Neuron (in vitro differentiated cells): Measurements from ENCODE around the gene NTSR1.

Experiments used
- H2AFZ ChIP-seq: one replicate; pipeline ENCODE4 v1.6.1; 2013; ENCODE audit warnings: low read depth, mild to moderate bottlenecking, inconsistent platforms, low read length, moderate library complexity
- H3K27me3 ChIP-seq: one replicate; pipeline ENCODE4 v1.6.1; 2013; ENCODE audit warnings: low read length; ENCODE audit not compliant: insufficient read depth
- H3K36me3 ChIP-seq: one replicate; pipeline ENCODE4 v1.6.1; 2013; ENCODE audit warnings: low read length; ENCODE audit not compliant: insufficient read depth
- H3K4me1 ChIP-seq: one replicate; pipeline ENCODE4 v1.6.1; 2013; ENCODE audit warnings: low read length; ENCODE audit not compliant: insufficient read depth
- H3K4me3 ChIP-seq: 2 replicates; pipeline ENCODE4 v1.5.1; 2013; ENCODE audit warnings: mild to moderate bottlenecking, low read length, moderate library complexity
- H3K9me3 ChIP-seq: one replicate; pipeline ENCODE4 v1.6.1; 2013; ENCODE audit warnings: low read length

Gene NTSR1

DNA sequence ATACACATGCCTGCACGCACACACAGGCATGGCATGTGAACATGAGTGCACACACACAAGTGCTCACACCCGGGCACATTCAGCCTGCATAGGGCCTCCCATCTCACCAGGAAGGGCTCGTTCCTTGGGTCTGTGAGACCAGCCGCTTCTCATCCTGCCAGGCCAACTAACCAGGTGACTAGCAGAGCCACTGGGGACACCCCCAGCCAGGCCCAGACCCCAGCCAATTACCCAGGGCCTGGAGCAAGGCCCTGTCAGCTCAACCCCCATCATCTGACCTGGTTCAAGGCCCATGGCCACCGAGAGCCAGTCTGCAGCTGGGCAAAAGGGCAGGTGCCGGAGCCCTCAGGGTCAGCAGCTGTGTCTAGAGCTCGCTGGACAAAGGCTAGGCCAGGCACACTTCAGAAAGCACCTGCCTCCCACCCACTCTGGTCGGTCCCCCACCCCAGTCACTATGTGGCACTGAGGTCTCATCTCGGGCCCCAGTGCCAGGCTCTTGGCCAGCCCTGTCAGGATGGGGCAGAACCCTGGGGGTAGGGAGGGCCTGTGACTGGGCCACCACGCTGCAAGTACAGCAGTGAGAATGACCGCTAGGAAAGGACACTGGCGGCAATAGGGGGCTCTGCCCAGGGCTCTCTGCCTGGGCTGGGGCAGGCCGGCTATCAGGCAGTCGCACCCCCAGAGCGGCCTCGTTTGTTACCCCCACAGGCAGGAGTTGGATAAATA lies 60.9 kb downstream of the NTSR1 start:
- Histone ChIP-seq H3K4me1 (peaks cover 56% of the 10 kb centered on the region), H3K27me3 (no peaks in the 10 kb centered on the region), H2AFZ (no peak overlapping the region), H3K4me3 (no peak overlapping the region), H3K9me3 (no peaks in the 10 kb centered on the region), H3K36me3 (no peaks in the 10 kb centered on the region)

DNA sequence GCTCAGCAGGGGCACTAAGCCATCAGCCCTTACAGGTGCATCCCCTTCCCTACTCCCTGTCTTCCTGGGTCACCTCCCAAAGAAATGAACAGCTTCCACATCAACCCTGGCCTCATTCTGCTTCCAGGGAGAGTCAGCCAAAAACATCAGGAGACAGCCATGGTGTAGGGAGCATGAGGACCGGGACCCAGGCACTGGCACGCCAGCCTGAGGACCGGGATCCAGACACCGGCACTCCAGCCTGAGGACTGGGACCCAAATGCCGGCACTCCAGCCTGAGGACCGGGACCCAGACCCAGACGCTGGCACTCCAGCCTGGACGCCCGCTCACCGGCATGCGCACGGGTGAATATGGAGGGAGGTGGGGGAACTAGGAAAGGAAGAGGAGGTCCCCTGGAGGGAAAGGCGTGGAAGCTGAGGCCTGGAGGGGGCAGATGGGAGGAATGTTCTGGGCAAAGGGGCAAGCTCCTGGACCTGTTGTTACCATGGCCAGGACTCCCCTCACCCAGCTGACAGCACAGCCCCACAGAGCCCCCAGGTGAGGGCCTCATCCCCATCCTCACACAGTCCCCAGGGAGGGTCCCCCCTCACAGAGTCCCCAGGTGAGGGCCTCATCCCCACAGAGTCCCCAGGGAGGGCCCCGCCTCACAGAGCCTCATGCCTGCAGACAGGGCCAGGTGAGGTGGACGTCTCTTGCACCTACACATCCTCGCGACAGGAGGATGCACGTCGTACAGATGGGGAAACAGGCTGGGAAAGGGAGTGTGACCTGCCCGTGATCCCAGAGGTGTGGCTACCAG lies 61.7 kb downstream of the NTSR1 start:
- Histone ChIP-seq H3K36me3 (no peaks in the 10 kb centered on the region), H3K9me3 (no peaks in the 10 kb centered on the region), H2AFZ (no peak overlapping the region), H3K4me3 (no peak overlapping the region), H3K27me3 (no peaks in the 10 kb centered on the region), H3K4me1 (peaks cover 64% of the 10 kb centered on the region)

DNA sequence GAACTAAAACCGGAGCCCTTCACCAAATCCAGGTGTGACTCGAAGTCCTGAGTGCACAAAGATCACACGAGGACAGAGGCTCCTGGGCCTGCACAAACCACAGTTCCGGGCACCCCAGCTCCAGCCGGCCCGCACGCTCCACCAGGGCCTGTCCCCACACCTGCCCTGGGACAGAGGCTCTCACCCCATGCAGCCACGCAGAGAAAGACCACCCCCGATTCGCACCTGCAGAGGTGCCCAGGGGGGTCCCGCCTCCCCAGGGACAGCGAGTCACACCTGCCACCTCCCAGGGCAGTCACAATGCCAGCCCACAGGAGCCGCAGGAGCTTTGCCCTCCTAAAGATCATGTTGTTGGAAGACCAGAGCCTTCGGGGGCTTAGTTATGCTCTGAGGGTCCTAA lies 62.3 kb downstream of the NTSR1 start:
- H3K4me3 ChIP-seq = no peak overlapping the region
- H3K4me1 ChIP-seq = peaks cover 69% of the 10 kb centered on the region
- no peak overlapping the region for H2AFZ ChIP-seq
- H3K9me3 ChIP-seq = no peaks in the 10 kb centered on the region
- H3K36me3 ChIP-seq = no peaks in the 10 kb centered on the region
- no peaks in the 10 kb centered on the region for H3K27me3 ChIP-seq

DNA sequence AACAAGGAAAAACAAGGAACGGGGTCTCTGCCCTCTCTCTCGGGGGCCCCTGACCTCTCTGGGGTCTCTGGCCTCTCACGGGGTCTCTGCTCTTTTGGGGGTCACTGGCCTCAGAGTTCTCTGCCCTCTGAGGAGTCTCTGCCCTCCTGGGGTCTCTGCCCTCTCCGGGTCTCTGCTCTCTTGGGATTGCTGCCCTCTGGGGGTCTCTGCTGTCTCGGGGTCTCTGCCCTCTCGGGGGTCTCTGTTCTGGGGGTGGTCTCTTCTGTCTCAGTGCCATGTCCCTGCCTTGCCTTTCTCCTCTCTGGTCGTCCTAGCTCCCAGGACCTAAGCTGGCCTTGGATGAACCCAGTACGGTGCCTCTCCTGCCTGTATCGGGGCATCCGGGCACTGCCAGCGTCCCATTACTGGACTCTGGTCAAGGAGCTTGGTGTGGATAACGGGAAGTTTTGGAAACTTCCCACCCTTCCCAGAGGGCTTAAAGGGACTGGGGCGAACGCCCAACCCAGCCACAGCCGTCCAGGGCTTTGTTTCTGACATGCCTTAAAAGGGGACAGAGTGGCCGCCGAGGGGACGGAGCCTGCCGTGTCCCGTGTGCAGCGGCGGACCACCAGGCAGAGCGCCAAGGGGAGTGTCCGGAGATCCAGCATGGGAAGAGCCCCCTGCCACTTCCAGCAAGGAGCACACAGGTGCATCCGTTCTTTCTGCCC lies 62.9 kb downstream of the NTSR1 start:
- Histone ChIP-seq H3K36me3 (no peaks in the 10 kb centered on the region), H3K9me3 (no peaks in the 10 kb centered on the region), H3K4me1 (peaks cover 69% of the 10 kb centered on the region), H3K27me3 (no peaks in the 10 kb centered on the region), H3K4me3 (no peak overlapping the region), H2AFZ (no peak overlapping the region)

DNA sequence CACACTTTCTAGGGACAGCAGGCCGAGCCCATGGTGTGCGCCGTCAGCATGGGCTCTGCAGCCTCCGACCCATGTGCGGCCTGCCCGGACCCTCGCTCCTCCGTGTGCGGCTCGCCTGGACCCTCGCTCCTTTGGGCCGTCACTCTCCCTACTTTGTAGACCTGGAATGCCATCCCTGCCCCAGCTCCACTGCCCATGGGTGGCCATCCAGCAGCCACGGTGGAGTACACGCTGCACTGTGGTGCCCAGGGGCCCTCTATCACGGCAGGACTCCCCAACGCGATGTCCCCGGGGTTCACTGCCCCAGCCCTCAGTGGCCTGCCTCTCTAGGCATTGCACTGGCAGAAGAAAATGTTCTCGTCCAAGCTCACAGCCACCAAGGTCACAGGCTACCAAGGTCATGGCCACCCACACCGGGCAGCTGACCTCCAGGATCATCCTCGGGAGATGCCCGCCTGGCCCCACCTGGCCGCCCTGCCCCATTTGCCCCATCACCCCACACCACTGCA lies 63.5 kb downstream of the NTSR1 start:
- H3K4me1 ChIP-seq = peaks cover 69% of the 10 kb centered on the region
- no peak overlapping the region for H3K4me3 ChIP-seq
- H2AFZ ChIP-seq = no peak overlapping the region
- no peaks in the 10 kb centered on the region for H3K9me3 ChIP-seq
- H3K27me3 ChIP-seq = no peaks in the 10 kb centered on the region
- H3K36me3 ChIP-seq = no peaks in the 10 kb centered on the region

DNA sequence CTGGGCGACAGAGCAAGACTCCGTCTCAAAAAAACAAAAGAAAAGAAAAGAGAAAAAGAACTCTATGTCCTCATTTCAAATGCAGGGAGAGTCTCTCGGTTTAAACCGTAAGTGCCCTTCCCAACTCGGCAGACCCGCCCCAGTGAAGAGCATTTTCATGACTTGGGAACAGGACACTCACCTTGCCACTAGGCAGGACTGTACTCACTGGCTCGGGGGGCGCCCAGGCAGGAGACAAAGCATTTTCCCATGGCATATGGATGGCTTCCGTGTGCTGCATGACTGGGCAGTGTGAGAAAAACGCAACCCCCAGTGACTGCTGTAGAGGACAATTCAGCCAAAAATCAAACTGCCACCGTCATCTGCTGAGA lies 64.0 kb downstream of the NTSR1 start:
- H3K4me1 ChIP-seq = peaks cover 68% of the 10 kb centered on the region
- H3K27me3 ChIP-seq = no peaks in the 10 kb centered on the region
- H3K4me3 ChIP-seq = no peak overlapping the region
- no peaks in the 10 kb centered on the region for H3K9me3 ChIP-seq
- no peaks in the 10 kb centered on the region for H3K36me3 ChIP-seq
- H2AFZ ChIP-seq = no peak overlapping the region

DNA sequence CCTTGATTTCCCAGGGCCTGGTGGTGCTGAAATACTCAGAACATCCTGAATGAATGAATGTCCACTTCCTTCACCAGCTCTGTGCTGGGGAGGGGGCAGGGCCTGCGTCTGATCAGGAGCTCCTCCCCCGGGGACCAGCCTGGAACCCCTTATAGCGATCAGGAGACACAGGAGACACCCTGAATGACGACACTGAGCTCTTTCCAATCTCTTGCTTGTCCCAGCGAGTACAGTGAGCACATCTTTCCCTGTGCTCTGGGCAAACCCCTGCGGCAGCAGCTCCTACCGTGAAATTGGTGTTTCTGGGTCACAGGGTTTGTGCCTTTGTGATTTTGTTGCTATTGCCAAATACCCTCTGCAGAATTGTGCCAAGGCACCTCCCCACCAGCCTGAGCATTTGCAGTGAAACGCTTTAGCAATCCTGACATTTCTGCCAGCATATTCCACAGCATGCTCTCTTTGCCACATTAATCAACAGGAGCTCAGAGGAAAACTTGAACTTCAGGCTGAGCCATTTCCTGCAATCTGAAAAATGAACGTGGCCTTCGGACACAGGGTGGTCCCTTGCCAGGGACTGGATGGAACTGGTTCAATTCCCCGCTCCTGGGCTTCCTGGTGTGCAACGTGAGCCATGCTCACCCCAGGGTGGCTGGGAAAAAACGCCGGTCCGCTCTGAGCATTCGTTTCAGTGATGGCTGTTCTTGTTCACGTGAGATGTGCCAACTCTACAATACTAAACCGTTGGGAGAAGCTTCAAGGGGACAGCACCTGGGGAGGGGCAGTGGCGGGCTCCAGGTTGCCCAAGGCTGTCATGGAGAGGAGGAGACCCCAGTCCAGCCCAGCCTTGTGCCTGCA lies 64.6 kb downstream of the NTSR1 start:
- Histone ChIP-seq H3K4me1 (peaks cover 61% of the 10 kb centered on the region), H2AFZ (no peak overlapping the region), H3K36me3 (no peaks in the 10 kb centered on the region), H3K9me3 (no peaks in the 10 kb centered on the region), H3K27me3 (no peaks in the 10 kb centered on the region), H3K4me3 (no peak overlapping the region)

DNA sequence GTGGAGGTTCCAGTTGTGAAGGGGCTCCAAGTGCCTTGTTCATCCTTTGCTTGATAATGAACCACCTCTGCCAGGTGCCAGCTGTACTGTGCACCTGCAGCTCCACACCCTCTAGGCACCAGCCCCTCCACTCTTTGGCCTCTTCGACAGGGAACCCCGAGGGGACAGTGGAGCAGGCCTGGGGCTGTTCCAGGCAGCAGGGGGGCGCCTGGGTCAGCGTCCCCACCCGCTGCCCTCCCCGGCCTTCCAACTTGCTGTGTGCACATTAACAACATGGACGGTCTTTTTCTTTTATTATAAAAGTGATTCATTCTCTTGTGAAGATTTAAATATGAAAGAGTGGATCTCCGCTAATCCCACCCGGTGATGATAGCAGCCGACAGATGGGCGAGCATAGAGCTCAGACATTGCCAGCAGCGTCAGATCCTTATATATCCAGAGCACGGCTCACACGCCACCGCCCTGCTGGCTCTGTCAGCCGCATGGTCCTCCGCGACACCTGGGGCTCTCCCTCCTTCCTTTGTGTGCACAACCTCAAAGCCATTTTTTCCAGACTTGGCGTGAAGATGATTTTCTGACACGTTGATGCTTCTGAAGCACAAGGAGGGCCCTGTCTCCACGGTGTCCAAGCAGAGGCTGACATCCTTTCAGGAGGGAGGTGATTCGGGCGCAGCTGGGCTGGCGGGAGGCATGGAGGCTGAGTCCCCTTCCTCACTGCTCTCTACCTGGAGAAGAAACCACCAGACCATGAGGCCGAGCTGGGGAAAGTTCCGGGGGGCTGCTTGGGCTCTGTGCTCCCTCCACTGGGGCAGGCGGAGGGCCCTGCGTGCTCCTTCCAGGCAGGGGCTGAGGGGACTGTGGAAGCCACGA lies 65.4 kb downstream of the NTSR1 start:
- Histone ChIP-seq H3K9me3 (no peaks in the 10 kb centered on the region), H2AFZ (no peak overlapping the region), H3K4me3 (no peak overlapping the region), H3K36me3 (no peaks in the 10 kb centered on the region), H3K27me3 (no peaks in the 10 kb centered on the region), H3K4me1 (peaks cover 53% of the 10 kb centered on the region)

DNA sequence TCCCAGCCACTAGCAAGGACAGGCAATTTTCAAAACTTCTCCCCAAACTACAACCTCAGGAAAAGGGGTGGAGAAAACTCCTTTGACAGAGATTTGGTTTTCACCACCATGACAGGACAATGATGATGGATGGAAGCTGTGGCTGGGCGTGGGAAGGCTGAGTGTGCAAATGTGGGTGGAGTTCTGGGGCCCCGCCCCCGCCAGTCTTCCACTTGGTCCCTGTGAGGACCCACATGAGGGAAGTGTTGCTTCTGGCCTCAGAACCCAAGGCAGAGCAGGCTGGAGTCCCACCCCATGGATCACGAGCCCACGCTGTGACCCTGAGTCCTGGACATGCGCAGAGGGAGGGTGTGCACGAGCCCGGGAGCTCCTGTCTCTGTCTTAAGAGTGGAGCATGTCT lies 66.1 kb downstream of the NTSR1 start:
- Histone ChIP-seq H2AFZ (no peak overlapping the region), H3K27me3 (no peaks in the 10 kb centered on the region), H3K9me3 (no peaks in the 10 kb centered on the region), H3K4me1 (peaks cover 46% of the 10 kb centered on the region), H3K4me3 (no peak overlapping the region), H3K36me3 (no peaks in the 10 kb centered on the region)

DNA sequence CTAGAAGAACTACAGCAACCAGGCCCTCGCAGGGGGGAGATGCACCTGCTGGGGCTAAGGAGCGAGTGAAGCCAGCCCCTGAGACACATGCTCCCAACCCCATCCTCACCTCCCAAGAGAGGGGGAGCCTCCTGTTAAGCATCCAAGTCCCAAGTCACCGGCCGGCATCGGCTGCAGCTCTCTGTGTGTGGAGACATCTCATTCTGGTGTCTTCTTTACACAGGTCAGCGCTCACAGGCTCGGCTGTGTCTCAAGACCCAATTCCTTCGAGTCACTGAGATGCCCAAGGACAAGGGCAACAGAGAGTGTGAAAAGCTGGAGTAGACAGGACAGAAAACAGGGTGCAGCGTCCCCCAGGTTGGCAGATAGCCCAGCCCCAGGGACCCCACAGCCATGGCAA lies 66.6 kb downstream of the NTSR1 start:
- Histone ChIP-seq H3K9me3 (no peaks in the 10 kb centered on the region), H2AFZ (no peak overlapping the region), H3K36me3 (no peaks in the 10 kb centered on the region), H3K4me1 (peaks cover 43% of the 10 kb centered on the region), H3K4me3 (no peak overlapping the region), H3K27me3 (no peaks in the 10 kb centered on the region)

DNA sequence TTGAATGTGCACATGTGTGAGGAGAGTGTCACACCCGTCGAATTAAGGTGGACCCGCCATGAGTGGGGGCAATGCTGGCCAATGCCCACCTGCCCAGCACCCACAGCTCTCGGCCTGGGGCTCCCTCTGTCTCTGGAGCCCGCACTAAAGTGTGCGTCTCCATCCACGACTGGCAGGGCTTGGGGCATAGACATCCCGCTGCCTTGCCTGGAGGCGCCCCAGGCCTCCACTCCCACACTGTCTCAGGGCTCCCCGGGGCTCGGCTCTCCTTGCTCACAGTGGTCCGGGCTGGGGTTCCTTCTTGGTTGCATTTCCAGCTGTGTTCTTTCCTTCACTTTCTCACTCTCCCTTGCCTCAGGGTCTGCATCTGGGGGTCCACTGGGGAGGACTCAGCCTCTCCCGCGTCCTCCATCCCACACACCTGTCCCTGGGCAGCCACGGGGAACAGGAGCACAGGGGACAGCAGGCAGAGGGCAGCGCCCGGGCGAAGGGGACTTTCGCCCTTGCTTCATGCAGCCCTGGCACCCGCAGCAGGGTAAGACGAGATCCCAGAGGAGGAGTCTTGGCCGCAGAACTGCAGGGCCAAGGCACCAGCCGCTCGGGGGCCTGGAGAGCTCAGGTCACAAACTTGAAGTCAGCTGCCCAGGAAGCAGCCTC lies 67.5 kb downstream of the NTSR1 start:
- H3K4me1 ChIP-seq = peaks cover 43% of the 10 kb centered on the region
- no peaks in the 10 kb centered on the region for H3K36me3 ChIP-seq
- no peak overlapping the region for H2AFZ ChIP-seq
- no peak overlapping the region for H3K4me3 ChIP-seq
- H3K27me3 ChIP-seq = no peaks in the 10 kb centered on the region
- no peaks in the 10 kb centered on the region for H3K9me3 ChIP-seq
